GM19023 (cell line): ENCODE measurements around the gene KLHL29.

Experiments
- ATAC-seq: cut with Tn5 transposase; IDR thresholded peaks from one replicate; pipeline ENCODE4 v1.9.1; 2021; ENCODE audit warnings: mild to moderate bottlenecking, moderate library complexity; ENCODE audit not compliant: unreplicated experiment

KLHL29 gene

DNA sequence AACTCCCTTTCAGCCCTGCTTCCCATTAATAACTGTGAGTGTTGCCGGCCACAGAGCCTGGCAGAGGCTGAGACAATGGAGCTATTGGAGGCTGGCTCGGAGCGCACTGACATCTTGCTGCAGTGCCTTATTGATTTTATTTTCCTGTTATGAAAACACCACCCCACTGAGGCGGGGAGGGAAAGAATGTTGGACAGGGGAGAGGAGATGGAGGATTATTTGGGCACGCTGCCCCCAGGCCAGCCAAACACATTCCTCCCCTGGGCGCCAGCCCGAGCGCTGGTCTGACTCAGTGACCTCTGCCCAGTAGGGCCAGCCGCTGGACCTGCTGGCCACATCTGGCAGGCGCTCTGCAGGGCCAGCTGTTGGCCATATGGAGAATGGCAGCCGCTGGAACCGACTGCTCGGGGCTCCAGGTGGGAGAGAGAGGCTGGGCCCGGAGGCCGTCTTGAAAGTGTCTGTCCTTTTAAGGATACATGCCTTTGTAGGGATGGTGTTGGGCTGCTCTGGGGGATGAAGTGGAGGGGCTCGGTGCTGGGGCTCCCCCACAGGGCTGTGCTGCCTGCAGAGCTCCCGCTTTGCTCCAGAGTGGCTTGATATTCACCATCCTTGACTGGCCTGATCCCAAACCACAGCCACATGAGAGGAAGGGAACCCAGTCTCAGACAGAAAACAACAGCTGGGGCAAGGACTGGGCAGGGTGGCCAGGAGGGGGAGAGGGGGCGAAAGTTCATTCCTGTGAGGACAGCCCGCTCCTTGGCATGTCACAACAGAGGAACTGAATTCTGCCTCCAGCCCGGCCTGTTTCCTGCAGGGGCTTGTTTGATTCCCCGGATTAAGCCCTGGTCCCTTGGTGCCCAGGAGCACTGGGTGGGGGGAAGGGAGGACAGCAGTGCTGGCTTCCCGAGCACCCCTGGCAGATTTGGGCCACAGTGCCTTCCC is 179.0 kb downstream of the KLHL29 start:
- ATAC-seq, result no peak

DNA sequence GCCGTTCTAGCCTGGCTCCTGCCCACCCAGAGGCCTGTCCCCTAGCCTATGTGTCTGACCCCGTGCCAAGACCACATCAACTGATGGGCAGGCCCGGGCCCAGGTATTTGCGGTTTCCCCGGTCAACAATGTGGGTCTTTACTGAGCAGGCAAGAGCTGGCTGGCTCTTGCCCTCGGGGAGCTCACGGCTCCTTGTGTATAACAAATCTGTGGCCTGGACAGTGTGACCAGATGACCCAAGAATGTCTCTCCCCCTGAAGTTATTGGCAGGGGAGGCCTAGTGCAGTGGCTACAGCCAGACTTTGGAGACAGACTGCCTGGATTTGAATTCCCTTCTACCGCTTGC is 179.6 kb downstream of the KLHL29 start:
- no peak for ATAC-seq

DNA sequence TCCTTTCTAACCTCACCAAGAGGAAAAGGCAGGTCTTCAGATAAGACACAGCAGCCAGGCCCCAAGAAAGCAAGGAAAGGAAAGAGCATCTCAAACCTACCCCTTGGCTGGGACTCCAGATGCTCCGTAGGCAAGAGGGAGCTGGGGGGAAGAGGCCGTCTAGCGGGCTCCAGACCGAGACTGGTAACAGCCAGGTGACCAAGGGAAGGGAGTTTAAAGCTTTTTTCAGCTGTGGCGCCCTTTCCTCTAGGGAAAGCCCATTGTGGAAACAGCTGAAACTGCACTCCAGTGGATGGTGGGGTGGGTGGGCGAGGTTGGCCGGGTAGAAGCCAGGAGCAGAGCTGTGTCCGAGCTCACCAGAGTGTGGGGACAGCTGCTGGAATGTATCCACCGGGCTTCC is 180.4 kb downstream of the KLHL29 start:
- ATAC-seq, result no peak

DNA sequence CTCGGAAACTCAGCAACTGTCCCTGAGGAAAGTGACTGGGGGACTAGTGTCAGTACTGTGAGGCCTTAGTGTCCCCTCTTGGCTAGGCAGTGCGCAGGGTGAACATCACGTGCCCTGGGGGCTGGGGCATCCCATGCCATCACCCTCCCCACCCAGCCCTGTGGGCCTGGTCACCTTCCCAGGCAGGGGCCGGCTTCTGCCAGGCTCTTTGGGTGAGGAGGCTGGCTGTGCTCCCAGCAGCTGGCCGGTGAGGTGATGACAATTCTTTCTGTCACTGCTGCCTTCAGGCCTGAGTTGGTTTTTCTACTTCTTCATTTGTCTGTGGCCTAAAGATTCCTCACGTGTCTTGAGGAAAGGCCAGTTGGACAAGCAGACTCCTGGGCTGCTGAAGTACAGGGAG is 180.8 kb downstream of the KLHL29 start:
- ATAC-seq, result no peak

DNA sequence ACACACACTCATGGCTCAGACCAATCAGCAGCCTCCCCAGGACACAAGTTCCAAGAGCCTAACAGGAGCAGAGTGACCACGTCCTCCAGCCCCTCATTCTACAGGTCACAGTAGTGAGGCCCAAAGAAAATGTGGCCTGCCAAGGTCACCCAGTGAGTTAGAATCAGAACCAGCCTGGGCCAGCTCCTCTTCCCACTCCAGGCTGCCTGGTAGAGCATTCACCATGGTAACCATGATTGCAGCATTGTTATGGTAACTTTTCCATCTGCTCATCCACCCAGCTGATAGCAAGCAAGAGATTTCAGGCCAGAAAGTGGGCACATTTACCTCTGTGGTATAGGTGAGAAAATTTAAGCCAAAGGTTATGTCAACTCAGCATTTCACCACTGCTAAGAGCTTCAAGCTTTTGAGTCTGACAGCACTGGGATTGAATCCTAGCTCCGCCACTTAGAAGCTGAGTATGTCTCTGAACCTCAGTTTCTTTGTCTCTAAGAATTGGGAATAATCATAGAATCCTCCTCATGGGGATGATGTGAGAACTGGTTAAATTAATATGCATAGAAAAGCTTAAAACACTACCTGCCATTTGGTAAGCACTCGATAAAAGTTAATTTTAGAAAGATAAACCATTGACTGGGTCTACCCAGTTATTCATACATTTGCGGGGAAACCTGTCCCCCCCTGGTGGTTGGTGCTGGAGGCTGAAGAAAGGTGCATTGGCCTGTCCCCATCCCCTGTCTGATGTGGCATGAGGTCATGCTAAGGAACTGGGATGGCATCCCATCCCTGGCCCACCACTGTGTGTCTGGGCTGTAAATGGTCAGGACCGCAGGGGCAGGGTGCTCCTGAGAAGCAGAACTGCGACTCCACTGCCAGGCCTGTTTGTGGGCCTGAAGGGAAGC is 181.5 kb downstream of the KLHL29 start:
- no peak for ATAC-seq

DNA sequence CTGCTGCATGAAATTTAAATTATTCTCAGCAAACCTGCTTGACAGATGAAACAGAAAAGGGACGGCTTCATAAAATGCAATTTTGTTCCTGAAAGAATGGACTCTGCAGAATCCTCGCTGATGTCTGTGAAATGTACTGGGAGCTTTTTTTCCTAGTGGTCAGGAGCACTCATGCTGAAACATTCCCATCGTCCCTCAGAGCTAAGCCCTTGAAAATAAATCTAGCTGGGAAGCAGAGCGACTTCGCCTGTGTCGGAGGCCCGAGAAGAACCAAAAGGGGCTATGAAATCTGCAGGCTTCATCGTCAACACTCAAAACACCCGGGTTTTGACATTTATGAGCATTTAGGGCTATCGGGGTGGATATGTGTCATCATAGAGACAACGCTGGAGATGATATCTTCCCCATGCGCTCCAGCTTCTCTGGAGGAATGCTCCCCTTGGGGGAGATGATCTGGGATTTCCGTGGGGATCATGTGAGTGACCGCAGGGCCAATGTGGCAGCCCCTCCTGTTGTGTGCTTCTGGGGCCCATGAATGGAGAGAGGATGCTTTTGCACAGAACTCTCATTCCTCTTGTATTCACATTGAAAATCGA is 182.3 kb downstream of the KLHL29 start:
- no peak for ATAC-seq

DNA sequence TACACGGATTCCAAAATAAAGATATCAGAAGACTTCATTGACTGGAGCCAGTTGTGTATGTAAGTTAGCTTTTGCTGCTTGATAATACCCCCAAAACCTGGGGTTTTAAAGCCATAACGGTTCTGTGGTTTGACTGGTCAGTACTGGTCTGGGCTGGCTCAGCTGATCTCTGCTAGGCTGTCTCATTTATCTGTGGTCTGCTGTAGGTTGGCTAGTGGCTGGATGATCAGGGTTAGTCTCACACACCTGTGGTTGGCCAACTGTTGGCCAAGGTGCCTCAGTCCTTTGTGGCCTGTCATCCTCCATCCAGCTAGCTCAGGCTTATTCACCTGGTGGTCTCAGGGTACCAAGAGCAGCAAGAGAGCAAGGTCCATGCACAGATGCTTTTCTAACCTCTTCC is 183.2 kb downstream of the KLHL29 start:
- ATAC-seq, result no peak

DNA sequence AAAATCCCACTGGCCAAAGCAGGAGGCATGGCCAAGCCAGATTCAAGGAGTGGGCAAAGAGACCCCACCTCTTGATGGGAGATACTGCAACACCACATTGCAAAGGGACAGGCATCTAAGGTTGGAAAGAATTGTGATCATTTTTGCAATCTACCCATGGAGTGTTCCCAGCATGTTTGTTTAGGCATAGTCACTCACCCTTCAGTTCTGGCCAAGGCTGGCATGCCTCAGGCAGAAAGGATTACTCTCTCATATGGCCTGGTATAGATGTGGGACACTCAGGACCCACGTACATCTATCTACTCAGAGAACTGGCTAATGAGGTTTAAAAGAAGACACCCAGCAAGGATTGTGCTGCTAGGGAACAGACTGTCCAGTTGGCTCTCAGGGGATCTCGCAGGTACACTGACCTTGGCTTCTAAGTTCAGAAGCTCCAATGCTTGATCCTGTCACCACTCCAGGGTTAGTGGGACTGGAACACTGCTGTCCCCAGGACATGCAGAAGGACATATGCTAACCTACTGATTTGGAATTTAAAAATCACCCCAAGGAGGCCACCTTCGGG is 183.7 kb downstream of the KLHL29 start:
- ATAC-seq, result no peak

DNA sequence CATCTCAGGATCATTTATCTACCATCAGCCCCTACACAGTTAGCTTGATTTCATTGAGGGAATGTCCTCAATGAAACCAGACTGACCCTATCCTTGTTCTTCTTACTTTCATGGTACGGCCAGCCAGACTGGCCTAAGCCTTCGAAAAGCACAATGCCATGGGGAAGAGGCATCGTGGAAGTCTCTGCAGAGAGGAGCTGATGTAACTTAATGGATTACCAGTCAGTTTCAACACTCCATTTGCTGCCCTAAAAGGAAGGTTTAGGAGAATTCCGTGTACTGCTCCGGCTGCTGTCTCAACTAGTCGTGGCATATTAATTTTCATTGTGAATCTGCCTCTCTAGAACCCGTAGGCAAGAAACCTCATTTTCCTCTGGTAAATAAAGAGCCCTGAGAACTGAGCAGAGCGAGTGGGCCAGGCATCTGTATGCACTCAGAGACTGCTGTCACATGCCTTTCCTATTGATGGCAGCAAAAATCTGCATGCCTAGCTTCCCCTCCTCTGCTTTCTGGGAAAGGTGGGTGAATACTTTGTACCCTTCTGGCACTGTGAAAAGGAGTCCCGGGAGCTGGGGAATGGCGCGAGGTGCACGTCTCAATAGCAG is 184.9 kb downstream of the KLHL29 start:
- no peak for ATAC-seq

DNA sequence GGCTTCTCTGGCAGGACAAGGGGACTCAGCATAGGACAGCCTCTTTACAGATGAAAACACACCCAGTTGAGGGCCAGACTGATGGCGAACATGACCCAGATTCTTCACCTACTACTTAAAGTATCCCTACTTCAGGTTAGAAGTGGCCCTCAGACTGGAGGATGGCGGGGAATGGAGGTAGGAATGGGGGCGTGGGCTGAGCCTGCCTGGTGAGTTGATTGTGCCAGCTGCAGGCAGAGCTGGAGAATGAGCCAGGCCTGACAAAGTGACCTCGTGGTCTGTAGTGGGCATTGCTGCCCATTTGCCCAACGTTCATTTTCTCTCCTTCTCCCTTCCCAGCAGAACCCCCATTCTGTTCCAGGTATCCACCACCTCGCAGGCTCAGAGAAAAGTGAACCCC is 186.1 kb downstream of the KLHL29 start:
- no peak for ATAC-seq

DNA sequence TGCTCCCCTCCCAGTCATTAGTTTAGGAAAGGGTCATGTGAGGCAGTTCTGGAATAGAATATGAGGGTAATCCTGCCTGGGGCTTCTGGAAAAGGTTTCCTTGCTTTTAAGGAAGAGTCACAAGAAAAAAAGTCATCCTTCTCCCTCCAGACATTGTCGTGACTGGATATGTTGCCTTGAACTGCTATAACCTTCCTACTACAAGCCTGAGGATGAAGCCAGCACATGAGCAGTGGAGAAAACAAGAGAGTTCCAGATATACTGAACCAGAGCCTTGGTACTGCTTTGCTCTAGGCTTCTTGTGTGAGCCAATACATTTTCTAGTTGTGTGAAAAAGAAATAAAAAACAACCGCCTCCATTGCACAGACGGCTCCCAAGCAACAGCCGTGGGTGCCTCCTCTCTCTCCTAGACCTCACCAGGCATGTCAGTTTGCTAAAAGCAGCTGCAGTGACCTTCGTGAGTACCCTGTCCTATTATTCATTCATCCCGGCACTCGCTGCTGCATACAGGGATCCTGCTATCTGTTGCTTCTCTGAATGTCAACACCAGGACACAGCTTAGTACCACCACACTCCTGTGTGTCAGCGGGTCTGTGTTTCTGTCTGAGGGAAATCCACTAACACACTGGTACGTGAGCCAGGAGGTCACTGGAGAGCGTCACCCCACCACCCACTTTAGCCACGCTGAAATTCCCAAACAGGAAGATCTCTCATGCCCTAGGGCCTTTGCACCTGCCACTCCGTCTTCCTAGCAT is 186.7 kb downstream of the KLHL29 start:
- ATAC-seq, result no peak

DNA sequence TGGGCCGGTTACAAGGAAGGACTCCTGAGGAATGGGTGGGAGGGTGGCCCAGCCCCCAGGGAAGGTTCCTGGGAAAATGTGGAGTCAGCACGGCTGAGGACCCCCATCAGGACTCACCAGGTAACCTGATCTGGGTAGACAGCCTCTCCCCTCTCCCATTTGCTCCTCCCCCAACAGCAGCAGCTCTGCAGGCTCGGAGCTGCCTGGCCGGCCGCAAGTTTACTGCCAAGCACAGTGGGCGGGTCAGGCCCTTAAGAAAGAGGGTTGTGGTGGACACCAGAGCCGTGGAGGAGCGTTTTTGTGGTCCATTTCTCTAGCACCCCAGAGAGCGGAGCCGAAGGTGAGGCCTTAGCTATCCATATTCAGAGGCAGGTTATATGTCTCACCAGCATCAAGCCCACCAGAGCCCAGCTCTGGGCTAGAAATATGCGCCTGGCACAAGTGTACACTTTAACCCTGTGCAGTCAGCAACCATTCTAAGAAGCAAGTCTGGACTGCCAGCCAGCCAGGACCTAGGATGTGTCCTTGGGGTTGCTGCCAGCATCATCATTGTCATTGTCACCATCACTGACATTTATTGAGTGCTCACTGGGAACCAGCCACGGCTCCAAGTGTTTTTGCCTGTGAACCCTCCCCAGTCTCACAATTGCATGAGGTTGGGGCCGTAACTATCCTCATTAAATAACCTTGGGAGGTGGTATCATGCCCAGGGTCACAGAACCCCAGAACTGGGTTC is 190.1 kb downstream of the KLHL29 start:
- ATAC-seq, result no peak

DNA sequence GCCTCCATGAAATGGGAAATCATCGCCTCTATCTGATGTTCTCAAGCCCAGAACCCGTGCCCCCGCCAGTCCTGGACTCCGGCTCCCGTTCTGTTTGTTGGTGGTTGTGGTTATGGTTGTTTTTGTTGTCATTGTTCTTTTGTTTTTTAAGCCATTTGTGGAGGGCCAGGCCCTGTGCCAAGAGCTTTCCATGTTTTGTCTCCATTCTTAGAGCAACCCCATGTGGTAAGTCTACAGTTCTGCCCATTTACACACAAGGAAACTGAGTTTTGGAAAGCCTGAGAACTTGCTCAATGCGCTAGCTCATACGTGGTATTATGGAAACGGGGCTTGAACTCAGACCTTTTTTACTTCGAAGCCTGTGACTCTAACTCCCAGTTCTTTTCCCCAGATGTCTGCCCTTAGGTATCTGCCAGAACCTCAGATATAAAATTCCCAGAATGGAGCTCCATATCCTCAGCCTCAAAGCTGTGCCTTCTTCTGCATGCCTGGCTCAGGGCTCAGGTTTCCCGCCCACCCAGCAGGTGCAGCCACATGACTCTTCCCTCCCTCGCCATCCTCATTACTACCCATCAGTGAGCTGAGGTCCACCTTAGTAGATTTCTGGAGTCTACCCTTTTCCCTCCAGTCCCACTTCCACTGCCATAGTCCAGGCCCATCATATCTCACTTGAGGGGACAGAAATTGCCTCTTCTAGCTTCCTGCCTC is 194.1 kb downstream of the KLHL29 start:
- ATAC-seq, result no peak

DNA sequence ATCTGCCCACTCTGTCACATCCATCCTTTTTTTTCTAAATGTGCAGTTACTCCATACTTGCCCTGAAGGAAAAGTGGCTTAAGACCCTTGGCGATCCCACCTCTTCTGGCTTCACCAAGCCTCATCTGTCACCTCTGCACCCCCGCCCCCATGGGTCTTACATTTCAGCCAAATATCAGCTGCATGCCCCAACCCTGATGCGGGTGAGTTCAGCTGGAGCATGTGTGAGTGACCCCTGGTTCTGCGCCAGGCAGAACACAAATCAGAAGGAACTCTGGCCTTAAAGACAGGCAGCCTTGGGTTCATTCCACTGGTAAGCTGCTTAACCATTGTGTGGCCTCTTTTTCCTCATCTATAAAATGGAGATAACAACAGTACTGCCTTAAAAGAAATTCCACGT is 194.7 kb downstream of the KLHL29 start:
- no peak for ATAC-seq

DNA sequence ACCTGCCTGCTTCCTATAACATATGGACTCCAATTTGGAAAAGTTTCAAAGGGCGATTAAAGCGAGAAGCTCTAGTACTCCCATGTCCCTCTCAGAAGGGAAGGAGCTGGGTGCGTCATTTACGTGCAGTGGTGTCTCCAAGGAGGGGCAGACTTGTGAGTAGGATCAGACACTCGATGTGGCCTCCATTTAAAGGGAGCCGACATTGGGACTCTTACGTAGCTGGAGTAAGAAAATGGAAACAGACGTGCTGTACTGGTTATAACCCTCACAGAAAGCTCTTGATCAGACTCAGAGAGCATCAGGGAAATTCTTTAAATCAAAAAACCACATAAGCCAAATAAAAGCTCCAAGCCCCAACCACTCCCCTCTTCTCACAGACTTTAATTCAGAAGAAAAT is 198.5 kb downstream of the KLHL29 start:
- ATAC-seq, result no peak

DNA sequence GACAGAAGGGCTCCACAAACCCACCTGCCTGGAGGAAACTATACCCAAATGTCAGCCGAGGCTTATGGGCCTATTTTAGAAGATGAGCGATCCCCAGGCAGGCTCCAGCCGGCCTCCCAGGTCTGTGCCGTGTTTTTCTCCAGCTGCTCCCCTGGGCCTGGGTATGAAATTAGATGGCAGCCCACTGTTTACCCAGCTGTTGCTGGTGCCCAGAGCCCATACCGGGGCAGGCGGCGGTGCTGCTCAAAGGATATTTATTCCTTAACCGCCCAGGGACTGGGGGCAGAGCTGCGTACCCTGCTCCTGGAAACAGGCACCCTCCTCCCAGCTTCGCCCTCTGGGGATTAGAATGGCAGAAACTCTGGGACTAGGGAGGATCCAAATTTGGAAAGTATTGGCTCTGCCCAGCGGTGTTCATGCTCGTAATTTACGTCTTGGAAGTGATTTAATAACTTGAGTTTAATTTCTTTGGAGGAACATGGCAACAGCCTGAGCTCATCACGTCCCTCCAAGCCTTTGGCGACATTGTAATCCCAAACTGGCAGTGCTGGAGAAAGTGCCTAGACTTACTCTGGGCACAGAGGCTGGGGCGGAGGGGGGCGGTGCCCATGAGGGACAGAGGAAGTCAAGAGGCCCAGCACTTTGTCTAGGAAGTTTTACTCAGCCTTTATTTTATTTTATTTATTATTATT is 199.2 kb downstream of the KLHL29 start:
- ATAC-seq, result no peak

DNA sequence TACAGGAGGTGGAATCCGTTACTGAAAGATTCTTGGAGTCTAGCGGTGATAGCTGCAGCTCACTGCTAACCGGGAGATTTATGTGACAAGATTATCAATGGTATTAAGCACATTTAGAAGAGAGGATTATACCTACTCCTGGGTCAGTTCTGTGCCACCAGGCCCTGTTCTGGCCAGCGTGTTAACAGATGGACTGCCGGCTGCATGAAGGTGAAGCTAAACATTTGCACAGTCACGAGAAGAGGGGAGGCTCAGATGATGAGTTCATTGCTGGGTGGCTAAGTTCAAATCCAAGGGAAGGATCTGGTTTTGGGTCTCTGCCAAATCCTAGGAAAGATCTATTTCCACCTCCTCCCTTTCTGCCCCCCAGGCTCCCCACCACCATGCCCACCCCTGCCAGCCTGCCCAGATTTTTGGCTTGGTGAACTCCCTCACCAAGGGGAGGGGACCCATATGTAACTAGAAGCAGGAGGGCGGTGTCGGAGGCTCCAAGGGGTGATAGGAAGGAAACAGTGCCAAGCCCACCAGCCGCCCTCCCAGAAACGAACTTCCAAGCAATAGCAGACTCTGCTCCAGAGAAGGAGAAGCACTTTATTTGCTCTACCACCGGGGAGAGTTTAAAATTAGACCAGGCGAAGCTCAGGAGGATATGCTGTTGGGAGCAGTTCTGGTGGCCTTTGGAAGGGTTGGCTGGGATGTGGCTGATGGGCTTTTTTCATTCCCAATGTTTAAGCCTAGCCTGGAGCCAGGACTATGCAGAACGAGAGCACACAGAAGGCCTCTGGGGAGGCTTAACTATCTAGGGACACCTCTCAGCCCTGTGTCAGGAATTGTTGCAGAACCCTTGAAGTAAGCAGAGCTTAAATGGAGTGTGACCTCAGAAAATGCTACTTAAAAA is 200.5 kb downstream of the KLHL29 start:
- no peak for ATAC-seq
